ENCODE measurements around the gene MPG. TPM values are rescaled to one million over a fixed set of nuclear protein-coding genes. Genes with fewer than 3 reads are reported as not detected.
"Not testable (repeated sequence)": the region's sequence is repeated elsewhere in the genome, so short reads cannot be mapped to it uniquely, and the experiment has no call there.

Gene MPG
- 59.5 TPM for polyA plus RNA-seq (2012; ENCODE audit: low read depth, missing spikeins)

- FAIRE-seq, result peak; percentile 92
- no peak for TF ChIP-seq PAX5 (IDR thresholded peaks at IDR 0.05; ENCODE audit: insufficient read depth, low read length, severe bottlenecking)
- TF ChIP-seq POLR2A (IDR thresholded peaks at IDR 0.05; ENCODE audit: low read depth, low read length), result no peak
- peak; percentile 16; the same call in 1 of the 2 replicates for TF ChIP-seq TAF1 (IDR thresholded peaks at IDR 0.05; ENCODE audit: low read depth, low read length)
- peak; percentile 99 for DNase-seq (ENCODE audit: insufficient read length, low spot score)
Observed at GRCh38 chr16:77807-78443, at the start of gene MPG. MPG (plus strand) TSS chr16:78225; CDS start chr16:78310, 85 bp downstream.

- not testable (repeated sequence) for FAIRE-seq; DNase-seq (ENCODE audit: insufficient read length, low spot score)
Observed at GRCh38 chr16:30627-31026, 47.4 kb upstream of the MPG start.

GRCh38 chr16:33154-33876 is 44.7 kb upstream of the MPG start:
- not testable (repeated sequence) for DNase-seq (ENCODE audit: insufficient read length, low spot score); FAIRE-seq

GRCh38 chr16:33877-34647 is 44.0 kb upstream of the MPG start:
- TF ChIP-seq POU2F2 (IDR thresholded peaks at IDR 0.05; ENCODE audit: low read depth, low read length) (no peak), POLR2A (IDR thresholded peaks at IDR 0.05; ENCODE audit: low read depth, low read length) (no peak), PAX5 (IDR thresholded peaks at IDR 0.05; ENCODE audit: insufficient read depth, low read length, severe bottlenecking) (no peak), POLR2AphosphoS5 (IDR thresholded peaks at IDR 0.05; ENCODE audit: low read depth, low read length) (no peak; the same call in 1 of the 2 replicates), TAF1 (IDR thresholded peaks at IDR 0.05; ENCODE audit: low read depth, low read length) (no peak), SPI1 (IDR thresholded peaks at IDR 0.05; ENCODE audit: low read depth, low read length) (no peak)
- no peak for DNase-seq (ENCODE audit: insufficient read length, low spot score)
- FAIRE-seq, result peak; percentile 97

- no peak for TF ChIP-seq POU2F2 (IDR thresholded peaks at IDR 0.05; ENCODE audit: low read depth, low read length)
- TF ChIP-seq TAF1 (IDR thresholded peaks at IDR 0.05; ENCODE audit: low read depth, low read length), result no peak
- TF ChIP-seq POLR2A (IDR thresholded peaks at IDR 0.05; ENCODE audit: low read depth, low read length), result no peak
- no peak for TF ChIP-seq SPI1 (IDR thresholded peaks at IDR 0.05; ENCODE audit: low read depth, low read length)
- TF ChIP-seq POLR2AphosphoS5 (IDR thresholded peaks at IDR 0.05; ENCODE audit: low read depth, low read length), result no peak
- TF ChIP-seq PAX5 (IDR thresholded peaks at IDR 0.05; ENCODE audit: insufficient read depth, low read length, severe bottlenecking), result no peak
- DNase-seq (ENCODE audit: insufficient read length, low spot score) (no peak), FAIRE-seq (no peak)
Observed at GRCh38 chr16:34648-34987, 43.4 kb upstream of the MPG start.

GRCh38 chr16:35011-35677 is 42.9 kb upstream of the MPG start:
- TF ChIP-seq TAF1 (IDR thresholded peaks at IDR 0.05; ENCODE audit: low read depth, low read length) (no peak), SPI1 (IDR thresholded peaks at IDR 0.05; ENCODE audit: low read depth, low read length) (peak; percentile 56)
- no peak for DNase-seq (ENCODE audit: insufficient read length, low spot score)
- FAIRE-seq, result no peak

- no peak for FAIRE-seq
Observed at GRCh38 chr16:35678-36305, 42.2 kb upstream of the MPG start.

GRCh38 chr16:36336-36984 is 41.6 kb upstream of the MPG start:
- DNase-seq (ENCODE audit: insufficient read length, low spot score) (no peak), FAIRE-seq (no peak)
- TF ChIP-seq SPI1 (IDR thresholded peaks at IDR 0.05; ENCODE audit: low read depth, low read length) (no peak), TAF1 (IDR thresholded peaks at IDR 0.05; ENCODE audit: low read depth, low read length) (no peak), POLR2A (IDR thresholded peaks at IDR 0.05; ENCODE audit: low read depth, low read length) (no peak), POLR2AphosphoS5 (IDR thresholded peaks at IDR 0.05; ENCODE audit: low read depth, low read length) (no peak), PAX5 (IDR thresholded peaks at IDR 0.05; ENCODE audit: insufficient read depth, low read length, severe bottlenecking) (no peak), POU2F2 (IDR thresholded peaks at IDR 0.05; ENCODE audit: low read depth, low read length) (no peak)

More at GRCh38 chr16:35678-36305, 42.2 kb upstream of the MPG start:
- TF ChIP-seq PAX5 (IDR thresholded peaks at IDR 0.05; ENCODE audit: insufficient read depth, low read length, severe bottlenecking) (no peak), POLR2A (IDR thresholded peaks at IDR 0.05; ENCODE audit: low read depth, low read length) (no peak)
- no peak for DNase-seq (ENCODE audit: insufficient read length, low spot score)

- FAIRE-seq (peak; percentile 58), DNase-seq (ENCODE audit: insufficient read length, low spot score) (no peak)
- TF ChIP-seq SPI1 (IDR thresholded peaks at IDR 0.05; ENCODE audit: low read depth, low read length), result no peak
- no peak for TF ChIP-seq POLR2A (IDR thresholded peaks at IDR 0.05; ENCODE audit: low read depth, low read length)
- TF ChIP-seq TAF1 (IDR thresholded peaks at IDR 0.05; ENCODE audit: low read depth, low read length), result no peak
- no peak for TF ChIP-seq POLR2AphosphoS5 (IDR thresholded peaks at IDR 0.05; ENCODE audit: low read depth, low read length)
- TF ChIP-seq POU2F2 (IDR thresholded peaks at IDR 0.05; ENCODE audit: low read depth, low read length), result no peak
- TF ChIP-seq PAX5 (IDR thresholded peaks at IDR 0.05; ENCODE audit: insufficient read depth, low read length, severe bottlenecking), result no peak
Observed at GRCh38 chr16:37511-37910, 40.5 kb upstream of the MPG start.

- not testable (repeated sequence) for DNase-seq (ENCODE audit: insufficient read length, low spot score)
- FAIRE-seq, result peak; percentile 43
Observed at GRCh38 chr16:38206-38605, 39.8 kb upstream of the MPG start.
